HAP-1 (cell line): Measurements from ENCODE around the gene RASL11B.

Experiments used
- DNase-seq, 2 experiments: peaks; one replicate each; pipeline ENCODE4 v3.0.0-alpha.2; 2016 to 2020; ENCODE audit warnings: low spot score in 2 of 2
- H3K27me3 ChIP-seq: fragments of 250-450 bp; sonication (Bioruptor Pico); 2 replicates; pipeline ENCODE4 v1.5.1; 2020; ENCODE audit warnings: low read depth, mild to moderate bottlenecking, moderate library complexity
- H3K36me3 ChIP-seq: fragments of 250-450 bp; sonication (Bioruptor Pico); replicated peaks from 2 replicates; pipeline ENCODE4 v1.5.1; 2020; ENCODE audit warnings: mild to moderate bottlenecking
- H3K4me1 ChIP-seq: fragments of 250-450 bp; sonication (Bioruptor Pico); 2 replicates; pipeline ENCODE4 v1.5.1; 2020; ENCODE audit warnings: mild to moderate bottlenecking
- H3K4me3 ChIP-seq: fragments of 250-450 bp; sonication (Bioruptor Pico); 2 replicates; pipeline ENCODE4 v1.5.1; 2020; ENCODE audit warnings: mild to moderate bottlenecking, moderate library complexity
- H3K9me3 ChIP-seq: fragments of 250-450 bp; sonication (Bioruptor Pico); 2 replicates; pipeline ENCODE4 v1.5.1; 2020; ENCODE audit warnings: mild to moderate bottlenecking, moderate library complexity
- in situ Hi-C: fragments of 300-500 bp; cut with MboI; formaldehyde crosslinking; loops from 3 replicates; pipeline ENCODE4 v1.14.3; 2020; ENCODE audit warnings: low sequenced_read_pairs, inconsistent platforms, mixed read lengths

Gene RASL11B

DNA sequence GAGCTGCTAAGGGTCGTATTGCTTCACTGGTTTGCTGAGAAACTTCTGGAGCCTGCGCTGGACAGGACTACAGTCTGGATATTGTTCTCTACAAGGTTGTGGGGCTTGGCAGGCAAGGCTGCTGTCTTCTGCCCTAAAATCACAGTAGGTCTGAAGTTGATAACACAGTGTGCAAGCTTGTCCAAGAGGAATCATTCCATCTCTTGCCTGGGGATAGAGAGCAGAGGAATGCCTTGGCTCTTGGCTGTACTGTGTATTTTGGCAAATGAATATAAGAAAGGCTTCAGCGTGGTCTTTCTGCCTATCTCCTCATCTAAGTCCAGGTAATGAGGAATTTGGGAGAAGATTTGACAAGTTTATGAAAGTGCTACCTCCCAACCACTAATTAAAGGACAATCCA is 9.4 kb upstream of the RASL11B start:
- in situ Hi-C loops = no loop called here
- no peaks in the 10 kb centered on the region for H3K36me3 ChIP-seq
- no peak overlapping the region for H3K4me3 ChIP-seq
- H3K4me1 ChIP-seq = no peaks in the 10 kb centered on the region
- no peak for DNase-seq
- no peaks in the 10 kb centered on the region; the same call in 1 of the 2 replicates for H3K27me3 ChIP-seq
- H3K9me3 ChIP-seq = no peaks in the 10 kb centered on the region; the same call in 1 of the 2 replicates

DNA sequence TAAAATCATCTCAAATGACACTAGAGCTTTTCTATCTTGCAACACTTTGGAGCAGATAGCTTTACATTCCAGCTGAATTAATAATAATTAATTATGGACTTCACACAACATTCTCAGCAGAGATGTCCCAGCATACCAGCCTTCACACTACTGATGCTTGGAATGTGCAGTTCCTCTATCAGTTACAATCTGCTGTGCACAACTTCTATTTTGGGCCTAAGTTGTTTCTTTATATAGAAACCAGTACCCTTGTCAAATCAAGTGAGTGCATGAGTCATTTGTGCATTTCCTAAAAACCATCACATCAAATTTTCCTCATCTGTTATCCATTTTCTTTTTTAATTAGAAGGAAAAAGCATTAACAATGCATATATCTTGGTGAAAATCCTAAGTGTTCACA is 8.8 kb upstream of the RASL11B start:
- H3K4me1 ChIP-seq = no peaks in the 10 kb centered on the region
- H3K27me3 ChIP-seq = no peaks in the 10 kb centered on the region; the same call in 1 of the 2 replicates
- no peak overlapping the region for H3K4me3 ChIP-seq
- in situ Hi-C loops = no loop called here
- no peaks in the 10 kb centered on the region; the same call in 1 of the 2 replicates for H3K9me3 ChIP-seq
- DNase-seq = no peak
- H3K36me3 ChIP-seq = no peaks in the 10 kb centered on the region

DNA sequence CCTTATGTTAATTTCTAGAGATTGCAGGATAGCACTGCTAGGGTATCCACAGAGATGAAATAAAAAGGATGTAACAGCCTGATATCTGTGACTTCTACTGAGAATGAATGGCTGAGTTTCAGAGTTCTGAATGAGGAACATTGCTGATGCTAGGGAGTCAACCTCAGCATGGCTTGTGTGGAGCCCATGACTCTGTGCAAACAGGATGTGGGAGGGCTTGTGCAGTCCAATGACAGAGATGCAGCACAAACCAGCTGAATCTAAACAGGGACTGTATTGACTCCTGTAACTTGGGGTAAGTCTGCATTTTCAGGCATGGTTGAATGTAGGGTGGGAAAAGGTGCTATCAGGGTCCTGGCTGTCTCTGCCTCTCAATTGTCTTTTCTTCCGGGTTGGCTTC is 5.3 kb upstream of the RASL11B start:
- Histone ChIP-seq H3K27me3 (no peaks in the 10 kb centered on the region; the same call in 1 of the 2 replicates), H3K9me3 (no peaks in the 10 kb centered on the region; the same call in 1 of the 2 replicates), H3K4me3 (no peak overlapping the region), H3K4me1 (no peaks in the 10 kb centered on the region; the same call in 1 of the 2 replicates), H3K36me3 (no peaks in the 10 kb centered on the region)
- no peak for DNase-seq
- in situ Hi-C loops = no loop called here

DNA sequence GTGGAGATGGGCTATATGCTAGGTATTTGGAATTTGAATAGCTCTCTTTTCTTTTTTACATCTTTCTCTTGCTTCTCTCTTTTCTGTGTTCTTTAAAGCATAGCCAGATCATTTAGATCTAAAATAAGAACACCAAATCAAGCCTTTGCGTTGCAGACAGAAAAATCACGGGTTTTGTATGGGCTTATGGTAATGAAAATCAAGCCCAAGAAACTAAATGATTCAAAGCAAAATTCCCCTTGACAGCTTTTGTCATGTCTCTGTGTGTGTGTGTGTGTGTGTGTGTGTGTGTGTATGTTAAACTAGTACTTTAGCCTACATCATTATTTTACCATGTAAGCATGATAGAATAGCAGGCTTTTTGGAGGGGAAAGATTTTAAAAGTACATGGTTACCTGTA is 1.8 kb upstream of the RASL11B start:
- DNase-seq = no peak
- no peaks in the 10 kb centered on the region; the same call in 1 of the 2 replicates for H3K27me3 ChIP-seq
- H3K4me3 ChIP-seq = no peak overlapping the region
- H3K9me3 ChIP-seq = no peaks in the 10 kb centered on the region; the same call in 1 of the 2 replicates
- in situ Hi-C loops = no loop called here
- peaks cover 2% of the 10 kb centered on the region; the same call in 1 of the 2 replicates for H3K4me1 ChIP-seq
- no peaks in the 10 kb centered on the region for H3K36me3 ChIP-seq

- Histone ChIP-seq H3K36me3 (no peaks in the 10 kb centered on the region; the same call in 1 of the 2 replicates), H3K9me3 (no peaks in the 10 kb centered on the region; the same call in 1 of the 2 replicates), H3K4me1 (peaks cover 2% of the 10 kb centered on the region; the same call in 1 of the 2 replicates), H3K4me3 (peak overlapping the region; percentile 47), H3K27me3 (no peaks in the 10 kb centered on the region)
- in situ Hi-C loops = no loop called here
- DNase-seq = no peak
Measured at GRCh38 chr4:52861171-52861823, 820 bp upstream of the RASL11B start.

- Histone ChIP-seq H3K4me1 (peaks cover 2% of the 10 kb centered on the region; the same call in 1 of the 2 replicates), H3K27me3 (no peaks in the 10 kb centered on the region), H3K9me3 (no peaks in the 10 kb centered on the region; the same call in 1 of the 2 replicates), H3K36me3 (no peaks in the 10 kb centered on the region; the same call in 1 of the 2 replicates), H3K4me3 (peak overlapping the region; percentile 47)
- DNase-seq = no peak
- in situ Hi-C loops = no loop called here
Measured at GRCh38 chr4:52862639-52863161, 583 bp downstream of the RASL11B start.

GRCh38 chr4:52863324-52863723 is 1.2 kb downstream of the RASL11B start:
- no peak for DNase-seq
- Histone ChIP-seq H3K36me3 (no peaks in the 10 kb centered on the region; the same call in 1 of the 2 replicates), H3K4me1 (peaks cover 2% of the 10 kb centered on the region; the same call in 1 of the 2 replicates), H3K4me3 (no peak overlapping the region), H3K27me3 (no peaks in the 10 kb centered on the region), H3K9me3 (no peaks in the 10 kb centered on the region)
- in situ Hi-C loops = no loop called here

DNA sequence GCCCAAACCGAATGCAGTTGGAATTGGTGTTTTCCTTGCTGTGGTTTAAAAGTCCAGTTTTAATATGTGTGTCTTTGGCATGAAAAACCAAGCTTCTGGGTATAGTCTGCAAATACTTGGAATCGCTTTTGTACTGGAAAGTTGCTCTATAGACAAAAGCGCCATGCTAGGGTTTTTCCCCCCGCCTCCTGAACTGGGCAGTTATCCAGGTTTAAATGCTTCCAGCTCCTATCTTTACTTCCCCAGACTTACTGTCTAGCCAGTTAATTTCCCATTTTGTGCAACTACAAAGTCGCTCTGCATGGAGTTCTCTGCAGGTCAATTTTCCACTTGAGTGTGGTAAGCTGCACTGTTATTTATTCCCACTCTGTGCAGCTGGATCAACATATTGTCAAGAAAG is 2.7 kb downstream of the RASL11B start:
- no peaks in the 10 kb centered on the region; the same call in 1 of the 2 replicates for H3K36me3 ChIP-seq
- no peaks in the 10 kb centered on the region for H3K9me3 ChIP-seq
- in situ Hi-C loops = no loop called here
- no peak for DNase-seq
- H3K4me1 ChIP-seq = peaks cover 2% of the 10 kb centered on the region; the same call in 1 of the 2 replicates
- H3K27me3 ChIP-seq = no peaks in the 10 kb centered on the region
- no peak overlapping the region for H3K4me3 ChIP-seq

DNA sequence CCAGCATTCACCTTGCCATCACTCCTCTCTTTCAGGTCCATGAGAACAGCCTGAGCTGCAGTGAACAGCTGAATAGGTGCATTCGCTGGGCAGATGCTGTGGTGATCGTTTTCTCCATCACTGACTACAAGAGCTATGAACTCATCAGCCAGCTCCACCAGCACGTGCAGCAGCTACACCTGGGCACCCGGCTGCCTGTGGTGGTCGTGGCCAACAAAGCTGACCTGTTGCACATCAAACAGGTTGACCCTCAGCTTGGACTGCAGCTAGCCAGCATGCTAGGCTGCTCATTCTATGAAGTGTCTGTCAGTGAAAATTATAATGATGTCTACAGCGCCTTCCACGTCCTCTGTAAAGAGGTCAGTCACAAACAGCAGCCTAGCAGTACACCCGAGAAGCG is 3.2 kb downstream of the RASL11B start:
- in situ Hi-C loops = no loop called here
- no peak for DNase-seq
- Histone ChIP-seq H3K27me3 (no peaks in the 10 kb centered on the region), H3K36me3 (no peaks in the 10 kb centered on the region; the same call in 1 of the 2 replicates), H3K4me1 (peaks cover 2% of the 10 kb centered on the region; the same call in 1 of the 2 replicates), H3K9me3 (no peaks in the 10 kb centered on the region), H3K4me3 (no peak overlapping the region)

- no peak for DNase-seq
- H3K9me3 ChIP-seq = no peaks in the 10 kb centered on the region
- H3K4me1 ChIP-seq = peaks cover 2% of the 10 kb centered on the region; the same call in 1 of the 2 replicates
- H3K4me3 ChIP-seq = no peak overlapping the region
- H3K27me3 ChIP-seq = no peaks in the 10 kb centered on the region
- in situ Hi-C loops = no loop called here
- H3K36me3 ChIP-seq = no peaks in the 10 kb centered on the region; the same call in 1 of the 2 replicates
Measured at GRCh38 chr4:52866734-52867133, 4.6 kb downstream of the RASL11B start.

DNA sequence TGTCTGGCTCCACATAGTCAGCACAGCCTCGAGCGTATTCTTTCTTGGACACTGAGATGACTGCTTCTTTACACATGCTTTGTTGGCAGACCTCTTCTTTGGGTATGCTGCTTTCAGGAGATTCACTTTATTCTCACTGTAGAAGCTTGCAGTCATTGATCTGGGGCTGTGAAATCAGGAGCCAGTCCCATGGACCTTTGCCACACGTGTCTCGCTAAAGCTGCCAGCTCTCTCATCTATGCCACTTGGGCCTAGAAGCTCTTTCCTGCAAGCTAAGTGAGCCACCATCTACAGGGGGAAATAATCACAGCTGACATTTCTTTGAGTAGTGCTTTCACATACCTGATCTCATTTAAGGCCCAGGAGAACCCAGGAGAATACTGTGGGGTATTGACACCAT is 5.0 kb downstream of the RASL11B start:
- Histone ChIP-seq H3K36me3 (no peaks in the 10 kb centered on the region; the same call in 1 of the 2 replicates), H3K27me3 (no peaks in the 10 kb centered on the region), H3K9me3 (no peaks in the 10 kb centered on the region), H3K4me3 (no peak overlapping the region), H3K4me1 (peaks cover 2% of the 10 kb centered on the region; the same call in 1 of the 2 replicates)
- no peak for DNase-seq
- in situ Hi-C loops = no loop called here

GRCh38 chr4:52868133-52868532 is 6.0 kb downstream of the RASL11B start:
- in situ Hi-C loops = no loop called here
- DNase-seq = no peak

GRCh38 chr4:52869196-52869595 is 7.1 kb downstream of the RASL11B start:
- in situ Hi-C loops = no loop called here
- Histone ChIP-seq H3K4me1 (no peaks in the 10 kb centered on the region), H3K4me3 (no peak overlapping the region), H3K9me3 (no peaks in the 10 kb centered on the region), H3K27me3 (no peaks in the 10 kb centered on the region), H3K36me3 (no peaks in the 10 kb centered on the region; the same call in 1 of the 2 replicates)
- DNase-seq = no peak

More at GRCh38 chr4:52868133-52868532, 6.0 kb downstream of the RASL11B start:
- Histone ChIP-seq H3K27me3 (no peaks in the 10 kb centered on the region), H3K4me3 (no peak overlapping the region), H3K4me1 (no peaks in the 10 kb centered on the region), H3K36me3 (no peaks in the 10 kb centered on the region; the same call in 1 of the 2 replicates), H3K9me3 (no peaks in the 10 kb centered on the region)

GRCh38 chr4:52869656-52870055 is 7.5 kb downstream of the RASL11B start:
- no peaks in the 10 kb centered on the region for H3K4me1 ChIP-seq
- no peak for DNase-seq

More at GRCh38 chr4:52869656-52870055, 7.5 kb downstream of the RASL11B start:
- no peaks in the 10 kb centered on the region; the same call in 1 of the 2 replicates for H3K36me3 ChIP-seq
- H3K4me3 ChIP-seq = no peak overlapping the region
- in situ Hi-C loops = no loop called here
- no peaks in the 10 kb centered on the region for H3K9me3 ChIP-seq
- H3K27me3 ChIP-seq = no peaks in the 10 kb centered on the region
